Keratinocyte (primary cell): ENCODE measurements around the gene MXRA7. TPM values are rescaled to one million over a fixed set of nuclear protein-coding genes. Genes with fewer than 3 reads are reported as not detected.
A peak's percentile ranks its signal among the peaks of the same experiment; 100 is the strongest.

ENCODE experiments used
- DNase-seq: peaks from one replicate; pipeline ENCODE4 v3.0.0-alpha.2; 2011; ENCODE audit warnings: low read depth, missing footprints, low spot score
- FAIRE-seq: peaks from 2 replicates; lab custom pipeline; 2011; peaks lifted over from hg19 to GRCh38; lab: Jason Lieb, UNC
- H2AFZ ChIP-seq: 2 replicates; pipeline ENCODE4 v1.6.0; 2012; ENCODE audit warnings: low read length, control low read depth, inconsistent platforms; ENCODE audit not compliant: control insufficient read depth
- H3K27ac ChIP-seq: 2 replicates; pipeline ENCODE4 v1.5.1; 2011; ENCODE audit warnings: low read length; ENCODE audit not compliant: control insufficient read depth, insufficient read depth
- H3K27me3 ChIP-seq: 3 replicates; pipeline ENCODE4 v1.6.0; 2011; ENCODE audit warnings: low read length; ENCODE audit not compliant: control insufficient read depth, insufficient read depth; ENCODE audit errors: extremely low read depth
- H3K36me3 ChIP-seq, 2 experiments: 2 replicates in 1 of 2; 3 replicates in 1 of 2; pipeline ENCODE4 v1.5.1; 2011; ENCODE audit warnings: low read length in 2 of 2, mild to moderate bottlenecking in 1 of 2; ENCODE audit not compliant: control insufficient read depth in 2 of 2, insufficient read depth in 2 of 2; ENCODE audit errors: extremely low read depth in 1 of 2
- H3K4me1 ChIP-seq: 3 replicates; pipeline ENCODE4 v1.5.1; 2011; ENCODE audit warnings: low read length; ENCODE audit not compliant: control insufficient read depth, insufficient read depth; ENCODE audit errors: extremely low read depth
- H3K4me2 ChIP-seq: 3 replicates; pipeline ENCODE4 v1.6.0; 2011; ENCODE audit warnings: low read depth, low read length; ENCODE audit not compliant: control insufficient read depth, insufficient read depth; ENCODE audit errors: extremely low read depth
- H3K4me3 ChIP-seq, 3 experiments: fragments of 200-600 bp in 1 of 3; sonication (generic) in 1 of 3; 2 replicates in 2 of 3; 3 replicates in 1 of 3; pipeline ENCODE4 v1.5.1; 2011 to 2016; ENCODE audit warnings: low read length in 3 of 3, mild to moderate bottlenecking in 3 of 3, control low read depth in 2 of 3, inconsistent platforms in 1 of 3, low read depth in 1 of 3, mixed read lengths in 1 of 3, mixed run types in 1 of 3, moderate library complexity in 1 of 3; ENCODE audit not compliant: control insufficient read depth in 2 of 3, insufficient read depth in 2 of 3; ENCODE audit errors: extremely low read depth in 1 of 3
- H3K79me2 ChIP-seq: 2 replicates; pipeline ENCODE4 v1.6.0; 2012; ENCODE audit warnings: low read length; ENCODE audit not compliant: control insufficient read depth, insufficient read depth
- H3K9ac ChIP-seq: 3 replicates; pipeline ENCODE4 v1.6.0; 2011; ENCODE audit warnings: low read length; ENCODE audit not compliant: control insufficient read depth, insufficient read depth; ENCODE audit errors: extremely low read depth
- H3K9me1 ChIP-seq: 3 replicates; pipeline ENCODE4 v1.6.0; 2011; ENCODE audit warnings: low read length; ENCODE audit not compliant: control insufficient read depth, insufficient read depth; ENCODE audit errors: extremely low read depth
- H3K9me3 ChIP-seq: 2 replicates; pipeline ENCODE4 v1.5.1; 2012; ENCODE audit warnings: low read depth, low read length; ENCODE audit not compliant: control insufficient read depth
- H4K20me1 ChIP-seq: 3 replicates; pipeline ENCODE4 v1.6.0; 2011; ENCODE audit warnings: low read length; ENCODE audit not compliant: control insufficient read depth, insufficient read depth; ENCODE audit errors: extremely low read depth
- CTCF ChIP-seq, 3 experiments: IDR thresholded peaks in 1 of 3; conservative IDR thresholded peaks in 1 of 3; optimal IDR thresholded peaks in 1 of 3; 2 replicates in 2 of 3; 3 replicates in 1 of 3; pipeline versions ENCODE3 to v1.5.1; 2011; ENCODE audit warnings: low read length in 3 of 3, mild to moderate bottlenecking in 3 of 3, moderate library complexity in 2 of 3, control low read depth in 1 of 3, inconsistent platforms in 1 of 3; ENCODE audit not compliant: insufficient read depth in 2 of 3; ENCODE audit errors: extremely low read depth in 1 of 3
- EZH2 ChIP-seq: IDR thresholded peaks from one replicate; pipeline ENCODE4 v1.6.1; 2012; ENCODE audit warnings: inconsistent platforms, mild to moderate bottlenecking, low read length, moderate library complexity
- dilution Hi-C: fragments of 300-500 bp; cut with MboI; formaldehyde crosslinking; loops from one replicate; pipeline ENCODE4 v1.7.0; 2020; ENCODE audit warnings: low sequenced_read_pairs; ENCODE audit not compliant: extremely low pct_ligation_motif_present
- polyA plus RNA-seq, 5 experiments: library from polyadenylated mRNA; depleted of rRNA in 3 of 5; stranded (reverse) in 3 of 5; stranded (forward) in 1 of 5; unstranded in 1 of 5; fragments of >200 nt; gene quantifications; 1 replicate in 1 of 5; 2 replicates in 3 of 5; 3 replicates in 1 of 5; pipeline versions ENCODE4 v1.2.1 to v1.2.3, GENCODE V29; 2011 to 2012; ENCODE audit warnings: missing spikeins in 2 of 5, low read depth in 1 of 5, low replicate concordance in 1 of 5

The MXRA7 gene
- polyA plus RNA-seq, 1 donor (not counting 4 experiments of a cell fraction or from before 2014, with no cell fraction given), result 118 TPM

- H3K9me3 ChIP-seq, result no peaks in the 10 kb centered on the region
- TF ChIP-seq CTCF (optimal IDR thresholded peaks at IDR 0.05 in 1 of 3, IDR thresholded peaks at IDR 0.05 in 1 of 3, conservative IDR thresholded peaks at IDR 0.05 in 1 of 3; ENCODE audit: extremely low read depth in 1 of 3, insufficient read depth in 2 of 3, low read length in 3 of 3) (no peak), EZH2 (no peak)
- H3K27ac ChIP-seq, result peak overlapping the region; percentile 82
- H4K20me1 ChIP-seq, result no peaks in the 10 kb centered on the region
- peak overlapping the region; percentile 71 for H3K4me2 ChIP-seq
- DNase-seq, result no peak
- no peak for FAIRE-seq
- peak overlapping the region; percentile 57 for H2AFZ ChIP-seq
- no peaks in the 10 kb centered on the region for H3K79me2 ChIP-seq
- no peaks in the 10 kb centered on the region for H3K9me1 ChIP-seq
- H3K27me3 ChIP-seq, result no peaks in the 10 kb centered on the region
- H3K9ac ChIP-seq, result peak overlapping the region; percentile 71
- H3K36me3 ChIP-seq, result no peaks in the 10 kb centered on the region
- H3K4me1 ChIP-seq, result peaks cover 26% of the 10 kb centered on the region
- peak overlapping the region; percentile 52 to 88 (median 82) for H3K4me3 ChIP-seq
- dilution Hi-C loops, result no loop called here
Measured at GRCh38 chr17:76672270-76672851, 38.4 kb downstream of the MXRA7 start.

- DNase-seq, result no peak
- H3K4me2 ChIP-seq, result peak overlapping the region; percentile 71
- peak overlapping the region; percentile 82 for H3K27ac ChIP-seq
- no peaks in the 10 kb centered on the region for H3K79me2 ChIP-seq
- H3K9me3 ChIP-seq, result no peaks in the 10 kb centered on the region
- peak overlapping the region; percentile 71 for H3K9ac ChIP-seq
- no peaks in the 10 kb centered on the region for H3K36me3 ChIP-seq
- peaks cover 31% of the 10 kb centered on the region for H3K4me1 ChIP-seq
- peaks cover 2% of the 10 kb centered on the region for H3K9me1 ChIP-seq
- TF ChIP-seq EZH2 (no peak), CTCF (optimal IDR thresholded peaks at IDR 0.05 in 1 of 3, IDR thresholded peaks at IDR 0.05 in 1 of 3, conservative IDR thresholded peaks at IDR 0.05 in 1 of 3; ENCODE audit: extremely low read depth in 1 of 3, insufficient read depth in 2 of 3, low read length in 3 of 3) (no peak)
- no peaks in the 10 kb centered on the region for H3K27me3 ChIP-seq
- H2AFZ ChIP-seq, result peak overlapping the region; percentile 57
- dilution Hi-C loops, result no loop called here
- H4K20me1 ChIP-seq, result no peaks in the 10 kb centered on the region
- H3K4me3 ChIP-seq, result peak overlapping the region; percentile 52 to 88 (median 82)
- FAIRE-seq, result no peak
Measured at GRCh38 chr17:76671912-76672262, 38.9 kb downstream of the MXRA7 start.
